Measurements from ENCODE around the gene PPM1G. TPM values are rescaled to one million over a fixed set of nuclear protein-coding genes. Genes with fewer than 3 reads are reported as not detected.

PPM1G gene
- polyA plus RNA-seq, 1 of the 3 experiments (the other 2 are of a cell fraction) = 113 TPM

DNA sequence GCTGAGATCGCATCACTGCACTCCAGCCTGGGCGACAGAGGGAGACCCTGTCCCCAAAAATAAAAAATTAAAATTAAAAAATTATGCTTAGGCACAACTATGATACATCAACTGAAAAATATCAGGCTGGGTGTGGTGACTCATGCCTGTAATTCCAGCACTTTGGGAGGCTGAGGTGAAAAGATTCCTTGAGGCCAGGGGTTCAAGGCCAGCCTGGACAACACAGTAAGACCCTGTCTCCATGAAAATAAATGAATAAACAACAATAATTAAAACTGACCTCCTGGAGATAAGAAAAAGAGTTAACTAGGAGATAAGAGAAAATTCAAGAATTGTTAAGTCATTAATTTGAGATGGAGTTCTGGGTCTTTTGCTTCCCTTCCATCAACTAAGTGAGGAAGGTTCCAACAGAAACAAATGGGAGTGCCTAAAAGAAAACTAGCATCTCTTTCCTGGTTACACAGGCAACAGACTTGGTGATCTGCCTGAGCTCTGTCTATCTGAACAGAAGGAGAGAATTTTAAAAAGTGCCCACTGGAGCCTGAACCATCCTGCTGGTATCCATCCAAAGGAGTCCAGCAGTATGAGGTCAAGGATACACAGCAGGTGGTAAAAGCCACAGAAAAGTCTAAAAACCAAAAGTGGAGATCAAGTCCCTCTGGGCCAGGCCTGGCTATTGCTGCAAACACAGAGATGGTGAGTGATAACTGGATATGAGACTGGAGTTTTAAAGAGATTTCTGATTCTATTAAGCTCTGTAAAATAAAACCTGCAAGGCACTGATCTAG lies 8.8 kb downstream of the PPM1G start:
- TF ChIP-seq SIN3A (IDR thresholded peaks at IDR 0.05; ENCODE audit: borderline replicate concordance, low read depth, low read length) = no peak
- peak; percentile 19; the same call in 1 of the 2 replicates for TF ChIP-seq GATA2 (CRISPR knock-in tag; IDR thresholded peaks at IDR 0.05)
- Histone ChIP-seq H3K9me2 (no peaks in the 10 kb centered on the region), H3K27me3 (ENCODE audit: insufficient read depth) (no peaks in the 10 kb centered on the region), H3K79me2 (ENCODE audit: insufficient read depth) (peaks cover 100% of the 10 kb centered on the region), H2AFZ (ENCODE audit: low read depth) (no peak overlapping the region), H3K9me3 (no peaks in the 10 kb centered on the region), H3K4me1 (ENCODE audit: control insufficient read depth in 1 of 2, insufficient read depth in 2 of 2, low read depth in 1 of 2, low read length in 1 of 2) (no peaks in the 10 kb centered on the region; a peak in 1 of 4 replicates), H3K4me2 (no peak overlapping the region; the same call in 1 of the 2 replicates), H4K20me1 (ENCODE audit: insufficient read depth) (peaks cover 85% of the 10 kb centered on the region), H3K9ac (no peak overlapping the region), H3K36me3 (replicated peaks in 1 of 2; ENCODE audit: control insufficient read depth in 1 of 2, insufficient read depth in 2 of 2, low read length in 1 of 2) (peaks cover 0 to 32% of the 10 kb centered on the region in 2 experiments), H3F3A (replicated peaks; ENCODE audit: insufficient read depth) (no peaks in the 10 kb centered on the region), H3K4me3 (ENCODE audit: low read depth in 2 of 2, low read length in 1 of 2) (no peak overlapping the region), H3K27ac (ENCODE audit: low read depth in 2 of 2, low read length in 1 of 2) (no peak overlapping the region; a peak in 1 of 4 replicates)
- WGBS (ENCODE audit: low lambda C conversion rate) = 100% methylated on average over 2 of the region's 2 CpGs
- CTCF ChIA-PET = interaction anchor here (1.1 to 2.2 kb wide), 4 partner anchors 9 to 283 kb away, joined by 3 to 9 read pairs (median 4); partner anchors contain the start of genes PPM1G and ZNF513
- no peak for DNase-seq
- POLR2A ChIA-PET = interaction anchor here (0.7 to 1.4 kb wide), 3 partner anchors 9 to 29 kb away, joined by 3 read pairs; partner anchors contain the start of genes NRBP1 and PPM1G

DNA sequence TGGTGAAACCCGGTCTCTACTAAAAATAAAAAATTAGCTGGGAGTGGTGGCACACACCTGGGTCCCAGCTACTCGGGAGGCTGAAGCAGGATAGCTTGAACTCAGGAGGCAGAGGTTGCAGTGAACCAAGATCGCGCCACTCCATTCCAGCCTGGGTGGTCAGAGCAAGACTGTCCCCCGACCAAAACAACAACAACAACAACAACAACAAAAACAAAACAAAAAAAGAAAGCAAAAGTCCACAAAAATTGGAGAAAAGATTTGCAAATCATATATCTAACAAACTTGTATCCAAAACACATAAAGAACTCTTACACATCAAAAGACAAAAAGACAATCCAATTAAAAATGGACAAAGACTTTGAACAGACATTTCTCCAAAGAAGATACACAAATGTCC lies 10.4 kb downstream of the PPM1G start:
- CTCF ChIA-PET = interaction anchor here (1.6 kb wide), 1 partner anchor 10 kb away, joined by 3 read pairs; the partner anchor contains the start of gene PPM1G
- no peak for DNase-seq
- Histone ChIP-seq H2AFZ (ENCODE audit: low read depth) (no peak overlapping the region), H3K4me3 (ENCODE audit: low read depth in 2 of 2, low read length in 1 of 2) (no peak overlapping the region), H4K20me1 (ENCODE audit: insufficient read depth) (peaks cover 84% of the 10 kb centered on the region), H3K9me2 (no peaks in the 10 kb centered on the region), H3K9ac (no peak overlapping the region), H3K4me1 (ENCODE audit: control insufficient read depth in 1 of 2, insufficient read depth in 2 of 2, low read depth in 1 of 2, low read length in 1 of 2) (no peaks in the 10 kb centered on the region; a peak in 1 of 4 replicates), H3F3A (replicated peaks; ENCODE audit: insufficient read depth) (no peaks in the 10 kb centered on the region), H3K4me2 (no peak overlapping the region), H3K36me3 (replicated peaks in 1 of 2; ENCODE audit: control insufficient read depth in 1 of 2, insufficient read depth in 2 of 2, low read length in 1 of 2) (peaks cover 0 to 32% of the 10 kb centered on the region in 2 experiments), H3K27ac (ENCODE audit: low read depth in 2 of 2, low read length in 1 of 2) (no peak overlapping the region), H3K79me2 (ENCODE audit: insufficient read depth) (peaks cover 100% of the 10 kb centered on the region), H3K27me3 (ENCODE audit: insufficient read depth) (no peaks in the 10 kb centered on the region), H3K9me3 (no peaks in the 10 kb centered on the region)
- WGBS (ENCODE audit: low lambda C conversion rate) = 94% methylated on average over 5 of the region's 5 CpGs
- TF ChIP-seq MXI1 (IDR thresholded peaks at IDR 0.05; ENCODE audit: low read depth, low read length) (no peak), MEF2A (IDR thresholded peaks at IDR 0.05; ENCODE audit: borderline replicate concordance, low read depth) (no peak), SMC3 (IDR thresholded peaks at IDR 0.05; ENCODE audit: low read depth, low read length) (no peak)
- POLR2A ChIA-PET = interaction anchor here (0.7 kb wide), 1 partner anchor 199 kb away, joined by 4 read pairs; no protein-coding TSS in a partner anchor

DNA sequence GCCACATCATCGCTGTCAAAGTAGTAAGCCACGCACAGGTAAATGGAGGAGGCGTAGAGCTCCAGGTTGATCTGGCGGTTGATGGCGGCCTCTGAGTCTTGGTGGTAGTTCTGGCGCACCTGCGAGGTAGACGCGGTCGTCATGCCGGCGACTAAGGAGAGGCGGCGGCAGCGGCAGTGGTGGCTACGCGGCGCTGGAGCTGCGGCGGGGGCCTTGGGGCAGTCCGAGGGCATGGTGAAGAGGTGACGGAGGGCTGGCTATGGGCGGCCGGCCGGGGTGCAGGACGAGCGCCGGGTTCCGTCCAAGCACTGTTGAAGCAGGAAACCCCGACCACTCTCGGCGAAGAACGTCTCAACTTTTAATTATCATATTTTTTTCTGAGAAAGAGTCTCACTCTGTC lies 16.2 kb downstream of the PPM1G start:
- ChIA-PET CTCF (interaction anchor here (1.7 to 1.8 kb wide), 2 partner anchors 13 to 37 kb away, joined by 4 to 6 read pairs; partner anchors contain the start of gene ZNF513), POLR2A (no interaction called here)
- H3K36me3 ChIP-seq (replicated peaks in 1 of 2; ENCODE audit: control insufficient read depth in 1 of 2, insufficient read depth in 2 of 2, low read length in 1 of 2) = peaks cover 2 to 9% of the 10 kb centered on the region in 2 experiments
- 99% methylated on average over 33 of the region's 33 CpGs for WGBS (ENCODE audit: low lambda C conversion rate)
- no peak overlapping the region for H3K4me3 ChIP-seq (ENCODE audit: low read depth in 2 of 2, low read length in 1 of 2)
- TF ChIP-seq ELF1 (IDR thresholded peaks at IDR 0.05) (no peak), MEF2A (IDR thresholded peaks at IDR 0.05; ENCODE audit: borderline replicate concordance, low read depth) (no peak), RFX5 (IDR thresholded peaks at IDR 0.05; ENCODE audit: low read length) (no peak)
- TF ChIP-seq, protein P1, sequence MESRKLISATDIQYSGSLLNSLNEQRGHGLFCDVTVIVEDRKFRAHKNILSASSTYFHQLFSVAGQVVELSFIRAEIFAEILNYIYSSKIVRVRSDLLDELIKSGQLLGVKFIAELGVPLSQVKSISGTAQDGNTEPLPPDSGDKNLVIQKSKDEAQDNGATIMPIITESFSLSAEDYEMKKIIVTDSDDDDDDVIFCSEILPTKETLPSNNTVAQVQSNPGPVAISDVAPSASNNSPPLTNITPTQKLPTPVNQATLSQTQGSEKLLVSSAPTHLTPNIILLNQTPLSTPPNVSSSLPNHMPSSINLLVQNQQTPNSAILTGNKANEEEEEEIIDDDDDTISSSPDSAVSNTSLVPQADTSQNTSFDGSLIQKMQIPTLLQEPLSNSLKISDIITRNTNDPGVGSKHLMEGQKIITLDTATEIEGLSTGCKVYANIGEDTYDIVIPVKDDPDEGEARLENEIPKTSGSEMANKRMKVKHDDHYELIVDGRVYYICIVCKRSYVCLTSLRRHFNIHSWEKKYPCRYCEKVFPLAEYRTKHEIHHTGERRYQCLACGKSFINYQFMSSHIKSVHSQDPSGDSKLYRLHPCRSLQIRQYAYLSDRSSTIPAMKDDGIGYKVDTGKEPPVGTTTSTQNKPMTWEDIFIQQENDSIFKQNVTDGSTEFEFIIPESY (IDR thresholded peaks at IDR 0.05; ENCODE audit: borderline replicate concordance, low read depth) = no peak
- TF ChIP-seq, protein P2, sequence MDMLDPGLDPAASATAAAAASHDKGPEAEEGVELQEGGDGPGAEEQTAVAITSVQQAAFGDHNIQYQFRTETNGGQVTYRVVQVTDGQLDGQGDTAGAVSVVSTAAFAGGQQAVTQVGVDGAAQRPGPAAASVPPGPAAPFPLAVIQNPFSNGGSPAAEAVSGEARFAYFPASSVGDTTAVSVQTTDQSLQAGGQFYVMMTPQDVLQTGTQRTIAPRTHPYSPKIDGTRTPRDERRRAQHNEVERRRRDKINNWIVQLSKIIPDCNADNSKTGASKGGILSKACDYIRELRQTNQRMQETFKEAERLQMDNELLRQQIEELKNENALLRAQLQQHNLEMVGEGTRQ (IDR thresholded peaks at IDR 0.05; ENCODE audit: borderline replicate concordance, low read depth, low read length) = no peak
- no peak for DNase-seq
- peaks cover 75% of the 10 kb centered on the region for H4K20me1 ChIP-seq (ENCODE audit: insufficient read depth)
- H3K27me3 ChIP-seq (ENCODE audit: insufficient read depth) = no peaks in the 10 kb centered on the region
- H3F3A ChIP-seq (replicated peaks; ENCODE audit: insufficient read depth) = peaks cover 13% of the 10 kb centered on the region
- H3K9ac ChIP-seq = no peak overlapping the region
- H2AFZ ChIP-seq (ENCODE audit: low read depth) = no peak overlapping the region
- H3K27ac ChIP-seq (ENCODE audit: low read depth in 2 of 2, low read length in 1 of 2) = no peak overlapping the region
- H3K4me1 ChIP-seq (ENCODE audit: control insufficient read depth in 1 of 2, insufficient read depth in 2 of 2, low read depth in 1 of 2, low read length in 1 of 2) = no peaks in the 10 kb centered on the region
- H3K9me3 ChIP-seq = no peaks in the 10 kb centered on the region
- no peaks in the 10 kb centered on the region for H3K9me2 ChIP-seq
- no peak overlapping the region for H3K4me2 ChIP-seq
- peaks cover 100% of the 10 kb centered on the region for H3K79me2 ChIP-seq (ENCODE audit: insufficient read depth)
